GM12878 (cell line): ENCODE measurements around the gene ACHE. TPM values are rescaled to one million over a fixed set of nuclear protein-coding genes. Genes with fewer than 3 reads are reported as not detected.

Experiments
- ATF7 ChIP-seq: fragments of 450-650 bp; IDR thresholded peaks from 2 replicates; pipeline ENCODE4 v1.6.1; 2016; ENCODE audit warnings: low read depth, mild to moderate bottlenecking
- BCLAF1 ChIP-seq: fragments of 450-650 bp; IDR thresholded peaks from 2 replicates; pipeline ENCODE4 v1.6.1; 2017; ENCODE audit warnings: antibody characterized with exemption, mild to moderate bottlenecking, moderate library complexity
- CBX3 ChIP-seq: fragments of 200-600 bp; sonication (generic); IDR thresholded peaks from 2 replicates; pipeline ENCODE4 v1.6.1; 2016; ENCODE audit warnings: low read depth, borderline replicate concordance
- EED ChIP-seq: sonication (generic); IDR thresholded peaks from 2 replicates; pipeline ENCODE4 v1.6.1; 2016; ENCODE audit warnings: antibody characterized with exemption, low read depth
- EP300 ChIP-seq, 2 experiments: fragments of 150-350 bp in 1 of 2; IDR thresholded peaks; 2 replicates each; pipeline ENCODE4 v1.6.1; 2011 to 2012; ENCODE audit warnings: low read depth in 2 of 2, low read length in 2 of 2, borderline replicate concordance in 1 of 2, improper control_type of control experiment in 1 of 2, inconsistent platforms in 1 of 2; ENCODE audit not compliant: control insufficient read depth in 1 of 2
- FOXK2 ChIP-seq: fragments of 450-650 bp; IDR thresholded peaks from 2 replicates; pipeline ENCODE4 v1.6.1; 2017; ENCODE audit warnings: mild to moderate bottlenecking, moderate library complexity
- IRF3 ChIP-seq: fragments of 450-650 bp; IDR thresholded peaks from 2 replicates; pipeline ENCODE4 v1.6.1; 2014; ENCODE audit warnings: mild to moderate bottlenecking
- IRF5 ChIP-seq: fragments of 450-650 bp; IDR thresholded peaks from 2 replicates; pipeline ENCODE4 v1.6.1; 2017; ENCODE audit warnings: borderline replicate concordance
- MEF2B ChIP-seq: fragments of 450-650 bp; IDR thresholded peaks from 2 replicates; pipeline ENCODE4 v1.6.1; 2018; ENCODE audit warnings: mild to moderate bottlenecking, moderate library complexity; ENCODE audit not compliant: partially characterized antibody, poor library complexity, severe bottlenecking
- MXI1 ChIP-seq: fragments of 150-350 bp; IDR thresholded peaks from 2 replicates; pipeline ENCODE4 v1.6.1; 2011; ENCODE audit warnings: low read depth, mild to moderate bottlenecking, inconsistent platforms, low read length, improper control_type of control experiment
- NFYA ChIP-seq: IDR thresholded peaks from 2 replicates; pipeline ENCODE4 v1.6.1; 2011; ENCODE audit warnings: low read depth, mild to moderate bottlenecking, low read length, improper control_type of control experiment, borderline replicate concordance
- NFYB ChIP-seq: IDR thresholded peaks from 2 replicates; pipeline ENCODE4 v1.6.1; 2011; ENCODE audit warnings: low read depth, mild to moderate bottlenecking, low read length, improper control_type of control experiment, moderate library complexity; ENCODE audit not compliant: insufficient read depth
- RBBP5 ChIP-seq: fragments of 200-600 bp; sonication (generic); conservative IDR thresholded peaks from 2 replicates; pipeline ENCODE4 v1.6.1; 2016
- RELB ChIP-seq: fragments of 450-650 bp; IDR thresholded peaks from 2 replicates; pipeline ENCODE4 v1.6.1; 2017; ENCODE audit warnings: low read depth, mild to moderate bottlenecking, moderate library complexity
- TCF7 ChIP-seq: IDR thresholded peaks from 2 replicates; pipeline ENCODE4 v1.6.1; 2014; ENCODE audit warnings: antibody characterized with exemption, borderline replicate concordance
- ZNF622 ChIP-seq: fragments of 450-650 bp; IDR thresholded peaks from 2 replicates; pipeline ENCODE4 v1.6.1; 2017; ENCODE audit warnings: mild to moderate bottlenecking, inconsistent platforms
- ZZZ3 ChIP-seq: IDR thresholded peaks from 2 replicates; pipeline ENCODE4 v1.6.1; 2011; ENCODE audit warnings: low read depth; ENCODE audit not compliant: control insufficient read depth, insufficient read length
- polyA plus RNA-seq, 11 experiments: library from polyadenylated mRNA; depleted of rRNA in 4 of 11; unstranded in 6 of 11; stranded (reverse) in 5 of 11; fragments of >200 nt; fragmentation: Nextera tagmentation in 4 of 11; fragmentation: Illumina TruSeq in 1 of 11; extraction: Ambion mirVana in 4 of 11; extraction: Trizol in 1 of 11; gene quantifications; 1 replicate in 1 of 11; 2 replicates in 10 of 11; pipeline versions ENCODE4 v1.2.1 to v1.2.3, GENCODE V29; 2011 to 2016; ENCODE audit warnings: inconsistent platforms in 2 of 11, missing spikeins in 2 of 11, low read depth in 1 of 11
- total RNA-seq, 4 experiments: library from RNA; depleted of rRNA in 3 of 4; stranded (reverse); fragments of >200 nt in 3 of 4; fragmentation: Illumina TruSeq in 1 of 4; extraction: Trizol in 1 of 4; gene quantifications; 2 replicates each; pipeline versions ENCODE4 v1.2.1 to v1.2.3, GENCODE V29; 2013 to 2021
- TF ChIP-seq, protein P1 (sequence below): fragments of 450-650 bp; IDR thresholded peaks from 2 replicates; pipeline ENCODE4 v1.6.1; 2016; ENCODE audit warnings: mild to moderate bottlenecking

The ACHE gene
- total and polyA plus RNA-seq, 10 of the 15 experiments (the other 5 are each of a cell fraction or from before 2014, with no cell fraction given) = 0.07 to 5.1 (median 2.3) TPM; not detected in 1

- TF ChIP-seq BCLAF1 = no peak
- no peak for TF ChIP-seq FOXK2
- peak in 1 of 2 experiments; percentile 36; a peak in 1 of 4 replicates for TF ChIP-seq EP300 (IDR thresholded peaks at IDR 0.05; ENCODE audit: borderline replicate concordance in 1 of 2, control insufficient read depth in 1 of 2, low read depth in 2 of 2, low read length in 2 of 2)
- TF ChIP-seq NFYB = no peak
- TF ChIP-seq ATF7 = peak; percentile 100
- no peak for TF ChIP-seq MEF2B
- no peak for TF ChIP-seq ZNF622
- no peak for TF ChIP-seq ZZZ3
- TF ChIP-seq RELB = peak; percentile 63
- TF ChIP-seq IRF3 = no peak
- no peak for TF ChIP-seq TCF7
- TF ChIP-seq, protein P1, sequence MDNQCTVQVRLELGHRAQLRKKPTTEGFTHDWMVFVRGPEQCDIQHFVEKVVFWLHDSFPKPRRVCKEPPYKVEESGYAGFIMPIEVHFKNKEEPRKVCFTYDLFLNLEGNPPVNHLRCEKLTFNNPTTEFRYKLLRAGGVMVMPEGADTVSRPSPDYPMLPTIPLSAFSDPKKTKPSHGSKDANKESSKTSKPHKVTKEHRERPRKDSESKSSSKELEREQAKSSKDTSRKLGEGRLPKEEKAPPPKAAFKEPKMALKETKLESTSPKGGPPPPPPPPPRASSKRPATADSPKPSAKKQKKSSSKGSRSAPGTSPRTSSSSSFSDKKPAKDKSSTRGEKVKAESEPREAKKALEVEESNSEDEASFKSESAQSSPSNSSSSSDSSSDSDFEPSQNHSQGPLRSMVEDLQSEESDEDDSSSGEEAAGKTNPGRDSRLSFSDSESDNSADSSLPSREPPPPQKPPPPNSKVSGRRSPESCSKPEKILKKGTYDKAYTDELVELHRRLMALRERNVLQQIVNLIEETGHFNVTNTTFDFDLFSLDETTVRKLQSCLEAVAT = no peak
- TF ChIP-seq RBBP5 = no peak
- TF ChIP-seq IRF5 = no peak
- TF ChIP-seq CBX3 = no peak
- TF ChIP-seq MXI1 = peak; percentile 60; the same call in 1 of the 2 replicates
- TF ChIP-seq NFYA = no peak
- peak; percentile 46 for TF ChIP-seq EED
These were observed 28.5 kb downstream of the ACHE start, which contains the start of gene TRIP6 (continued) for GRCh38 chr7:100867040-100867775.
